ENCODE data around the gene DCBLD1.

The DCBLD1 gene

DNA sequence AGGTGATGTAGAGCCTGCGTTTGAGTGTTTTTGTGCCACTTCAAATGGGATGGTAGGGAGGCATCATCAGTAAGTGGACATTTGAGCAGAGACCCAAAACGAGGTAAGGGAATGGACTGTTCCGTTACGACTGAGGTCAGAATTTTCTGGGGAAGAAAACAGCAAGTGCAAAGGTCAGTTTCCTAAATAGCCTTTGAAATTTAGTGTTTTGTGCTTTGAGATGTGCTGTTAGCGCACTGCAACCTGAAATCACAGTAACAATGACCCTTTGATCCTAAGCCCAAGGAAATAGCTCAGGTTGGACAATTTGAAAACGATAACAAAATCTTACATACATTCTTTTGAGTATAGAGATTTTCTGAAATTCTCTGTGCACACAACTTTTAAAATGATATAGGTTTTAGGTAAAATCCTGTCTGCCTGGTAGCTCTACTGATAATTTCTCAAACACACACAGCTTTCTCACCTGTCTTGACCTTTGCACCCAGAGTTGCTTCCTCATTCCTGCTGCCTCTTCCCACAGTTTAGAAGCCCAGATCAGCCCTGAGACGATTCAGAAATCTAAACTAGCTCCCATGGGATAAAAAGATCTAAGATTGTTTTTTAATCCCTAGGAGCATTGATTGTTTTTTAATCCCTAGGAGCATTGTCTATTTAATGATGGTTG is 22.1 kb downstream of the DCBLD1 start:
- DNase-seq (ENCODE audit: low read depth in 2 of 2) = no peak
- no peak for TF ChIP-seq CTCF (IDR thresholded peaks at IDR 0.05; ENCODE audit: low read depth, low read length)
- H3K4me3 ChIP-seq (replicated peaks in 1 of 2; ENCODE audit: low read depth in 2 of 2, low read length in 2 of 2) = no peak overlapping the region

DNA sequence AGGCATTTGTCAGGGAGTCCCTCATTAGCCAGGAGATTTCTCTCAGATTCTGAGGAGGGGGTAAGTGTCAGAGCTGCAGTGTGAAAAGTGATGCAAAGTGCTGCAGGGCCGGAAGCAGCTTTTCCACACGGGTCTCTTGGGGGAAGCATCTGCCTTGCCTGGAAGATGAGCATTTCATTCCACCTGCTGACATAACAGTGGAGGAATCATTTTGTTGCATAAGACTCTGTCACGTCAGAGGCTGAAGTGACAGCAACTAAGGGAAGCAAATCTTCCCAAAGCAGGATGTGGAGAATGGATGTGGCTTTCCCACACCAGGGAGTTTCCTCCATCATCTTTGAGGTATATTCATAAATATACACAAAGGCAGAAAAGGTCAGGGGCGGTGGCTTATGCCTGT is 22.8 kb downstream of the DCBLD1 start:
- DNase-seq (ENCODE audit: low read depth in 2 of 2) = peak in 1 of 2 donors; percentile 65
- TF ChIP-seq CTCF (IDR thresholded peaks at IDR 0.05; ENCODE audit: low read depth, low read length) = no peak
- H3K4me3 ChIP-seq (replicated peaks in 1 of 2; ENCODE audit: low read depth in 2 of 2, low read length in 2 of 2) = no peak overlapping the region

DNA sequence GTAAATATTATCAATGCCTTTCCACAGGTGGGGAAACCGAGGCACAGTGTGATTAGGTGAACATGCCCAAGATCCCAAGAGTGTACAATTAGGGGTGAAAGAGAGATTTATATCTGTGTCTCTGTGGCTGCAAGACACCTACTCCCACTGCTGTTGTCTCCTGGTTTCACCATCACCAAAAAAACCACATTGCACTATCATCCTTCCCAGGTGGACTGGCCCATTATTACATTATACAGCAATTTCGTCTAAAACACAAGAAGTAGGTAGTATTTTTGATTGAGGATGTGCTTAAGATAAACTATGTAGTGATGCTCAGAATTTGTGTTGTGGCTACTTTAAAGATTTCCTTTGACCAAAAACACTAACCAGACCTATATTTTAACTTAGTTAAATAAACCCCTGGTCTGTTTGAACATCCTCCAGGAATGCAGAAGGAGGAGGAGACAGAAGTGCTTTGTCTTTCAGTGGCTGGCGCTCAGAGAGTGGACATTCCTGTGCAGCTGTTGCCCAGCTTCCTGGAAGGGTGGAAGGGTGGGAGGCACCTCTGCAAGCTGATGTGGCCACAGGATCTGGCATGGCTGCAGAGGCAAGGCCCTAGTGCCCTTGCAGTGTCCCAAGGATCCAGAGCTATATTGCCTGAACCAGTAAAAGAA is 23.8 kb downstream of the DCBLD1 start:
- TF ChIP-seq CTCF (IDR thresholded peaks at IDR 0.05; ENCODE audit: low read depth, low read length) = no peak
- H3K4me3 ChIP-seq (replicated peaks in 1 of 2; ENCODE audit: low read depth in 2 of 2, low read length in 2 of 2) = no peak overlapping the region
- peak; percentile 67 to 68 for DNase-seq (ENCODE audit: low read depth in 2 of 2)

DNA sequence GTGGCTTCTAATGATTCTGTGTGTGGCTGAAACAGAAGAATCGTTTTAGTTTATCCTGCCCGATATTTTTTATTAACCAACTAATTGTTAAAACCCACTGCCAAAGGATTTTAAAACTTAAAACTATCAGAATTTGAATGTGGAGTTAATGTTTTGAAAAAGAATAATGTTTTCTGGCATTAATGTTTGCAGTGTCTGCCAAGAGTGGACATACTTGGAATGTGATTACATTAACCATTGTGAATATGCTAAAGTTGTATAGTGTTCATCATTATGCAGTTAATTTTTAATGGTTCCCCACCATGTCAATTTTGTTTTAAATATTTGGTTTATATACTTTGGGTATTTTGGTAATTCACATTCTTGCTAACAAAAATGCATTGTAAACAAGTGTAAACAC is 24.4 kb downstream of the DCBLD1 start:
- DNase-seq (ENCODE audit: low read depth in 2 of 2) = no peak
- H3K4me3 ChIP-seq (replicated peaks in 1 of 2; ENCODE audit: low read depth in 2 of 2, low read length in 2 of 2) = no peak overlapping the region
- no peak for TF ChIP-seq CTCF (IDR thresholded peaks at IDR 0.05; ENCODE audit: low read depth, low read length)

GRCh38 chr6:117508450-117508971 is 26.0 kb downstream of the DCBLD1 start:
- DNase-seq (ENCODE audit: low read depth in 2 of 2) = no peak
- no peak overlapping the region for H3K4me3 ChIP-seq (replicated peaks in 1 of 2; ENCODE audit: low read depth in 2 of 2, low read length in 2 of 2)

DNA sequence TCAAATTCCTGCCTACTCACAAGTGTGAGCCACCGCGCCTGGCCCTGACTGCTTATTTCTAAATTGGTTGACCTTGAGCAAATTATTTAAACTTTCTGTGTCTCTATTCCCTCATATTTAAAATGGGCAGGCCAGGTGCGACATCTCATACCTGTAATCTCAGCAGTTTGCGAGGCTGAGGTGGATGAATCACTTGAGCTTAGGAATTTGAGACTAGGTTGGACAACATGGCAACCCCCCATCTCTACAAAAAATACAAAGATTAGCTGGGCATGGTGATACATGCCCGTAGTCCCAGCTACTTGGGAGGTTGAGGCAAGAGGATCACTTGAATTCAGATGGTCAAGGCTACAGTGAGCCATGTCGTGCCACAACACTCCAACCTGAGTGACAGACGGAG is 26.5 kb downstream of the DCBLD1 start:
- H3K4me3 ChIP-seq (replicated peaks in 1 of 2; ENCODE audit: low read depth in 2 of 2, low read length in 2 of 2) = no peak overlapping the region
- no peak for TF ChIP-seq CTCF (IDR thresholded peaks at IDR 0.05; ENCODE audit: low read depth, low read length)
- DNase-seq (ENCODE audit: low read depth in 2 of 2) = no peak

More at GRCh38 chr6:117508450-117508971, 26.0 kb downstream of the DCBLD1 start:
- no peak for TF ChIP-seq CTCF (IDR thresholded peaks at IDR 0.05; ENCODE audit: low read depth, low read length)

Data from cardiac fibroblast (primary cell).